DND-41 (cell line): ENCODE results near the gene PRIM2.

ENCODE experiments used
- EZH2 ChIP-seq: IDR thresholded peaks from 3 replicates; pipeline ENCODE4 v1.6.1; 2012; ENCODE audit warnings: borderline replicate concordance, low read depth, mild to moderate bottlenecking, moderate library complexity, low read length, inconsistent platforms; ENCODE audit not compliant: severe bottlenecking
- TF ChIP-seq, protein P1 (sequence below): IDR thresholded peaks from 2 replicates; pipeline ENCODE4 v1.5.1; 2012; ENCODE audit warnings: borderline replicate concordance, low read length, moderate library complexity, mild to moderate bottlenecking; ENCODE audit not compliant: poor library complexity, severe bottlenecking; ENCODE audit errors: extremely low read depth

DNA sequence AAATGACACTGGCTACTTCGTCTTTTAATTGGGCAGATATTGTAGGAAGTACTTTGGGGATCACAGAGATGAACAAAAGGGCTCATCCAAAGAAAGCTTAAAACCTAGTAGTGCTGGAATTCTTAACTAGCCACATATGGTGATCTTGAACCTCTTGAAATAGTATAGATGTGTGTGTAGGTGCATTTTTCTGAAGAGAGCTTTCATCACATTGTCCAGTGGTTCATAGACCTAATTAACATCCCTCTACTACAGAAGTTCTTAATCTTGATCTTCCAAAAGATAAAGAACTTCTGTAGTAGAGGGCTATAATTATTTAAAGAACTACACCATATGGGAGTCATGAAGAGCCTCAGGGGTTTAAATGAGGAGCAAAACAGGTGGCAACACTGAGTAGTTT lies 2.3 kb upstream of the PRIM2 start:
- TF ChIP-seq EZH2: no peak
- TF ChIP-seq, protein P1, sequence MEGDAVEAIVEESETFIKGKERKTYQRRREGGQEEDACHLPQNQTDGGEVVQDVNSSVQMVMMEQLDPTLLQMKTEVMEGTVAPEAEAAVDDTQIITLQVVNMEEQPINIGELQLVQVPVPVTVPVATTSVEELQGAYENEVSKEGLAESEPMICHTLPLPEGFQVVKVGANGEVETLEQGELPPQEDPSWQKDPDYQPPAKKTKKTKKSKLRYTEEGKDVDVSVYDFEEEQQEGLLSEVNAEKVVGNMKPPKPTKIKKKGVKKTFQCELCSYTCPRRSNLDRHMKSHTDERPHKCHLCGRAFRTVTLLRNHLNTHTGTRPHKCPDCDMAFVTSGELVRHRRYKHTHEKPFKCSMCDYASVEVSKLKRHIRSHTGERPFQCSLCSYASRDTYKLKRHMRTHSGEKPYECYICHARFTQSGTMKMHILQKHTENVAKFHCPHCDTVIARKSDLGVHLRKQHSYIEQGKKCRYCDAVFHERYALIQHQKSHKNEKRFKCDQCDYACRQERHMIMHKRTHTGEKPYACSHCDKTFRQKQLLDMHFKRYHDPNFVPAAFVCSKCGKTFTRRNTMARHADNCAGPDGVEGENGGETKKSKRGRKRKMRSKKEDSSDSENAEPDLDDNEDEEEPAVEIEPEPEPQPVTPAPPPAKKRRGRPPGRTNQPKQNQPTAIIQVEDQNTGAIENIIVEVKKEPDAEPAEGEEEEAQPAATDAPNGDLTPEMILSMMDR: no peak
